Measurements from ENCODE around the gene DLGAP1. TPM values are rescaled to one million over a fixed set of nuclear protein-coding genes. Genes with fewer than 3 reads are reported as not detected.

The DLGAP1 gene
- total RNA-seq, 1 experiment from 2014 or later: 23.0 TPM

GRCh38 chr18:3502650-3503049 is 952.5 kb downstream of the DLGAP1 start:
- TF ChIP-seq ZMAT4 (CRISPR knock-in tag; IDR thresholded peaks at IDR 0.05): no peak
- no peak for TF ChIP-seq ZNF138 (CRISPR knock-in tag; conservative IDR thresholded peaks at IDR 0.05)
- no peak for TF ChIP-seq NR3C1 (CRISPR knock-in tag; conservative IDR thresholded peaks at IDR 0.05; ENCODE audit: low read depth)
- TF ChIP-seq ZBTB43 (CRISPR knock-in tag; IDR thresholded peaks at IDR 0.05): no peak
- TF ChIP-seq OVOL2 (CRISPR knock-in tag; IDR thresholded peaks at IDR 0.05; ENCODE audit: borderline replicate concordance): no peak
- TF ChIP-seq NFYB (CRISPR knock-in tag; conservative IDR thresholded peaks at IDR 0.05; ENCODE audit: low read depth): no peak
- no peak for TF ChIP-seq ZNF121 (CRISPR knock-in tag; IDR thresholded peaks at IDR 0.05)
- TF ChIP-seq ZNF263 (CRISPR knock-in tag; IDR thresholded peaks at IDR 0.05; ENCODE audit: low read depth): no peak
- TF ChIP-seq NR2C2 (CRISPR knock-in tag; IDR thresholded peaks at IDR 0.05): no peak
- no peak for TF ChIP-seq KAT7 (CRISPR knock-in tag; IDR thresholded peaks at IDR 0.05; ENCODE audit: borderline replicate concordance)
- no peak for TF ChIP-seq ZNF219 (CRISPR knock-in tag; IDR thresholded peaks at IDR 0.05; ENCODE audit: borderline replicate concordance)
- no peak for TF ChIP-seq HMGA2 (CRISPR knock-in tag; IDR thresholded peaks at IDR 0.05)
- no peak for TF ChIP-seq ZBTB21 (CRISPR knock-in tag; IDR thresholded peaks at IDR 0.05; ENCODE audit: borderline replicate concordance)
- TF ChIP-seq PRRX2 (CRISPR knock-in tag; IDR thresholded peaks at IDR 0.05): no peak
- DNase-seq (ENCODE audit: low spot score): no peak
- POLR2A ChIA-PET: no interaction called here
- CTCF ChIA-PET: no interaction called here
- peaks cover 24% of the 10 kb centered on the region for H3K4me1 Mint-ChIP-seq
- peak overlapping the region; percentile 64; the same call in 1 of the 2 replicates for H3K27ac Mint-ChIP-seq
- no peak overlapping the region for H3K4me3 Mint-ChIP-seq
- H3K9me3 Mint-ChIP-seq: no peaks in the 10 kb centered on the region
- no peak for ATAC-seq
- peaks cover 10% of the 10 kb centered on the region for H3K27me3 Mint-ChIP-seq (ENCODE audit: low read depth)
- no peaks in the 10 kb centered on the region for H3K36me3 Mint-ChIP-seq

- Mint-ChIP-seq H3K27ac (no peak overlapping the region), H3K27me3 (ENCODE audit: low read depth) (peaks cover 10% of the 10 kb centered on the region), H3K4me3 (peak overlapping the region; percentile 79; the same call in 1 of the 2 replicates), H3K4me1 (peaks cover 28% of the 10 kb centered on the region), H3K36me3 (no peaks in the 10 kb centered on the region), H3K9me3 (no peaks in the 10 kb centered on the region)
- POLR2A ChIA-PET: interaction anchor here (1.2 kb wide), 1 partner anchor 9 kb away, joined by 3 read pairs; no protein-coding TSS in a partner anchor
- DNase-seq (ENCODE audit: low spot score) (no peak), ATAC-seq (no peak)
- CTCF ChIA-PET: interaction anchor here (0.8 to 4.3 kb wide), 8 partner anchors 18 to 166 kb away, joined by 3 to 30 read pairs (median 8); no protein-coding TSS in a partner anchor
- TF ChIP-seq NFE2L1 (CRISPR knock-in tag; IDR thresholded peaks at IDR 0.05) (no peak), ZNF263 (CRISPR knock-in tag; IDR thresholded peaks at IDR 0.05; ENCODE audit: low read depth) (no peak), SOX15 (CRISPR knock-in tag; IDR thresholded peaks at IDR 0.05) (no peak), STAT6 (CRISPR knock-in tag; conservative IDR thresholded peaks at IDR 0.05; ENCODE audit: low read depth) (no peak), ELF4 (CRISPR knock-in tag; IDR thresholded peaks at IDR 0.05; ENCODE audit: low read depth) (no peak), CTCF (IDR thresholded peaks at IDR 0.05) (no peak), SP1 (CRISPR knock-in tag; conservative IDR thresholded peaks at IDR 0.05) (no peak), KAT7 (CRISPR knock-in tag; IDR thresholded peaks at IDR 0.05; ENCODE audit: borderline replicate concordance) (no peak), ZBTB21 (CRISPR knock-in tag; IDR thresholded peaks at IDR 0.05; ENCODE audit: borderline replicate concordance) (no peak), ZNF532 (CRISPR knock-in tag; IDR thresholded peaks at IDR 0.05; ENCODE audit: borderline replicate concordance) (no peak), ZNF396 (CRISPR knock-in tag; IDR thresholded peaks at IDR 0.05; ENCODE audit: borderline replicate concordance) (no peak), ZNF512 (CRISPR knock-in tag; IDR thresholded peaks at IDR 0.05; ENCODE audit: borderline replicate concordance) (no peak), ZNF219 (CRISPR knock-in tag; IDR thresholded peaks at IDR 0.05; ENCODE audit: borderline replicate concordance) (no peak)
These were observed 955.1 kb downstream of the DLGAP1 start for GRCh38 chr18:3500016-3500415.

All from WTC11 (cell line).